ENCODE measurements around the gene CADM2.
"Not testable (repeated sequence)": the region's sequence is repeated elsewhere in the genome, so short reads cannot be mapped to it uniquely, and the experiment has no call there.

CADM2 gene

DNA sequence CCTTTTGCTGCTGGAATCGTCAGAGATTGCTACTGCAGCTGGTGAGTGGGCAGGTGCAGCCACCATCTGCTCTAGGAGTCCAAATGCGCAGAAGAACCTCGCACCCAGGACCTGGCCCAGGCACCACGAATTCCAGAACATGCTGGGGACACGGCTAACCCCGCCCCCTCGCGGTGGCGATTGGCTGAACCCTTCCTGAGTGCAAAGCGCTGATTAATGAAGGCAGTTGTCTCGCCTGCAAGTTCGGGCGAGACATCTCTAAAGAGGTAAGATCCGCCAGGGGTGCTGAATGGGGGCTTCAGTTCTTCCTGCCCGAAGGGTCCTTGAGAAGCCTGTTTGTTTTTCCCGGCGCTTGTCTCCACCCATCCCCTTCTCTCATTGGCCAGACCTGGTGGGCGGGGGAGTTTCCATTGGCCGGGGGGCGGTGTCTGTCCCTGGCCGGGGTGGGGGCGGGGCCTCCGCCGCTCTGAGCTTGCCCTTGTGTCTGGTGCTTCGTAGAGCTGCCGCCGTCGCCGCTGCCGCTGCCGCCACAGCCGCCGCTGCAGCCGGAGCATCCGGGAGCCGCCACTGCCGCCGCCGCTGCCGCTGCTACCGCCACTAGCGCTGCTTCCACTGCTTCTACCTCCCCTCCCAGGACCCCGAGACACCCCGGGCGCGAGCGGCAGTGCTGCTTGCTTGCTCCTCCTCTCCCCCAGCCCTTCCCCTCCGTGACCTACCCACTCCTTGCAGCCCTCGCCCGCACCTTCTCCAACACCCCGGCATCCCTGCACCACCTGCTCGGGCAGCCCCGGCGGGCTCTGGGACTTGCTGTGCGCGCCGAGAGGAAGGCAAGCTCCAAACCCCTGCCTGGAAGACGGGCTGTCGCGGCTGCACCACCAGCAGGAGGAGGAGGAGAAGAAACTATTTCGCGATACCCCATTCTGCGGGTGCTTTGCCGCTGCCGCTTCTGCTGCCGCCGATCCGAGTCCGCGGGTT, at the start of gene CADM2:
Gene CADM2, plus strand, starts transcription at position 495 of the 975 bp plus-strand sequence.
- DNase-seq, result peak; percentile 84

DNA sequence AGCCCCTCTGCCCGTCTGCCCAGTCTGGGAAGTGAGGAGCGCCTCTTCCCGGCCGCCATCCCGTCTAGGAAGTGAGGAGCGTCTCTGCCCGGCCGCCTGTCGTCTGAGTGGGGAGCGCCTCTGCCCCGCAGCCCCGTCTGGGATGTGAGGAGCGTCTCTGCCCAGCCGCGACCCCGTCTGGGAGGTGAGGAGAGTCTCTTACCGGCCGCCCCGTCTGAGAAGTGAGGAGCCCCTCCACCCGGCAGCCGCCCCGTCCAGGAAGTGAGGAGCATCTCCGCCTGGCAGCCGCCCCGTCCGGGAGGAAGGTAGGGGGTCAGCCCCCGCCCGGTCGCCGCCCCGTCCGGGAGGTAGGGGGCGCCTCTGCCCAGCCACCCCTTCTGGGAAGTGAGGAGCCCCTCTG, 40.2 kb upstream of the CADM2 start:
- not testable (repeated sequence) for DNase-seq

DNA sequence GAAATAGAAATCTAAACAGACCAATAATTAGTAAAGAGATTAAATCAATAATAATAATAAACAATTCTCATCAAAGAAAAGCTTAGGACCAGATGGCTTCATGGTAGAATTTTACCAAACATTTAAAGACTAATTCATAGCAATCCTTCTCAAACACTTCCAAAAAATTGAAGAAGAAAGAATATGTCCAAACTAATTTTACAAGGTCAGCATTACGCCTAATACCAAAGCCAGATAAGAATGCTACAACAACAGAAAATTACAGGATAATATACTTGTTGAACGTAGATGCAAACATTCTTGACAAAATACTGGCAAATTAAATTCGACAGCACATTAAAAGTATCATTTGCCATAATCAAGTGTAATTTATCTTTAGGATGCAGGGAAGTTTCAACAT, 36.1 kb upstream of the CADM2 start:
- no peak for DNase-seq

DNA sequence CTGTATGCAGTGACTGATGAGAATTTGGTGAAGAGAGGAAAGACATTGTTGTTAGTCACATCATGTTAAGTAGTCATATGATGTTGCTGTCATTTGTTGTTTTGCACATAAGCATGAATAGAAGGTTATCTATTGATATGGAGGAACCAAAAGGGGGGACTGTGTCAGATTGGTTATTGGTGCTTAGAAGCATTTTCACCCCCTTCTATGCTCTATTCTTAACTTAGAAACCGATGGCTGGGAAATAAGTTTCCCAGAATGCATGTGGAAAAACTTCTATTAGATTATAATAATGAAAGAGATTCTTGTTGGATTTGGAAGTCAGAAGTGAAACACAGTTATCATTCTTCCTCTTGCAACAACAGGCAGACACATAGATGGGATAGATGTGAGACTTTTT, 33.2 kb upstream of the CADM2 start:
- no peak for DNase-seq

DNA sequence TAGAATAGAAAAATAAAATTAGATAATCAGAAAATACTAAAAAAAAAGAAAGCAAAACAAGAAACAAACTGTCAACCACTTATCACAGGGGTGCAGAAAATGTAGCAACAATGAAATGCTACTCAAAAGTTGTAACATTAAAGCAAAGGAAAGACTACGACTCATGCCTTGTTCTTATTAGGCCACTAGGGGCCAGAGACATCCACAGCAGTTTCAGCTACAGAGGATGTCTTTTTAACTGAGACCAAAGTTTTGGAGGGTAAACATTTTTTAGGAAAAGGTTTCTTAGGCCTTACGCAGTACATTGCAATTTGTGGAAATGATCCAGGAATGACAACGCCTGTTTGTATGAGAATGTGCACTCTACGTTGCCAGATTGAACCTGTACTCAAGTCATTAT, 15.4 kb upstream of the CADM2 start:
- no peak for DNase-seq

DNA sequence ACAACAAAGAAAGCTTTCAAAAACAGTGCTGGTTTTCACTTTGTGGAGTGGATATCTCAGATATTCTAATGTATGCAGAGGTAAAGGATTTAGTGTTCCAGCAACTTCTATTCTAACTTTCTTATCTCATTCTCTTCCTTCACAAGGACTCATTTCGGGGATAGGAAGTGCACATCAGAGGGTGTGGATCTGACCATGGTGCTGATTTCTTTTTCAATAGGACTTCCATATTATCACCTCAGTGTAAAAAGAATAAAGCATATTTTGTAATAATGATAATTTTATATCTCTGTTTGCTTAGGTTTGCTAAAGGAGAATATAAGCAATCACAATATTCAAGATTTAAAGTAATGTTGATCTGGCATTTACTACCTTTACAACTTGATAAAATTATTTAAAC, 12.5 kb upstream of the CADM2 start:
- no peak for DNase-seq

DNA sequence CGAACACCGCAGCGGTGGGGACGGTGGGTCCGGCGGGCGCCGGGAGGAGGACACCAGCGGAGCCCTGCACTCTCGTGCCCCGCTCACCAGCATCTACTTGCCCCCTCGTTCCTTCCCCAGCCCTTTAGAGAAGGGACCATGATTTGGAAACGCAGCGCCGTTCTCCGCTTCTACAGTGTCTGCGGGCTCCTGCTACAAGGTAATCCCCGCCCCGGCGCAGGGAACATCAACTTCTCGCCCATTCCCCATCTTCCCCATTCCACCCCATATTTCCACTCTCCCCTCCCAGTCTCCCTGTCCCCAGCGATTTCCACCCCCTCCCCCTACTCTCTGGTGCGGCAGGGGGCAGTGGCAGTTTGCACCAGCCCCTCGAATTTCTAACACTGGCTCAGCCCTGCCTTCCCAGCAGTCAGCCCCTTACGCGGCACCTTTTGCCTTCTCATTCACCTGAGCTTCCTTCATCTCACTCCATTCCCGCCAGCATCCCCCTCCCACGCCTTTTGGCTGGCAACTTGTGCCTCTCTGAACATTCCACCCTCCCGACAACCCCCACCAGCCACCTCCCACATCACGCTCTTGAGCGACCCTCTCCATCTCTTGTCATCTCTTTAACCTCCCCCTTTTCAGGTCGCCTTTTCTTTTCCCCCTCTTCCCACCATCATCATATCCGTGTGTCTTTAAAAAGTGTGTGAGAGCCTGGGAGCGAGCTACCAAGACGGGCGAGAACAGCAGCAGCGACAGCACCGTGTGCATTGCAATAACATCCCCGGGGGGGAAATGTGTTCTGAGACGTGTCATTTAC, 882 bp downstream of the CADM2 start:
- peak; percentile 38 for DNase-seq

DNA sequence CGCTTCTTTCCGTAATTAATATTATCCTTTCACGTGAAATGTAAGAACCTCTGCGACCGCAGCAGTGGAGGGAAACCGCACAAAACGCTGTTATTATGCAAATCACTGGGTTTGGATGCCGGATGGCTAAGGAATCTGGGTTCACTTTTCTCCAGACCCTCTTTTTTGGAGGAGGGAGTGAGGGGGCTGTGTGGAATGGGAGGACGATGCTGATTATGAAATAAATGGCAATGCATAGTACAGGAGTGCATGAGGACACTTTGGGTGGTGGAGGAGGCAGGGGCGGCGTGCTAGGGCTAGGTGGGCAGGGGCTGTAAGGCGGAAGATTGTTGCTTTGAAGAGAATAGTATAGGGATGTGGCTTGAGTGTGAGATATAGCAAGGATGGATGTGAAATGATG, 1.8 kb downstream of the CADM2 start:
- no peak for DNase-seq

DNA sequence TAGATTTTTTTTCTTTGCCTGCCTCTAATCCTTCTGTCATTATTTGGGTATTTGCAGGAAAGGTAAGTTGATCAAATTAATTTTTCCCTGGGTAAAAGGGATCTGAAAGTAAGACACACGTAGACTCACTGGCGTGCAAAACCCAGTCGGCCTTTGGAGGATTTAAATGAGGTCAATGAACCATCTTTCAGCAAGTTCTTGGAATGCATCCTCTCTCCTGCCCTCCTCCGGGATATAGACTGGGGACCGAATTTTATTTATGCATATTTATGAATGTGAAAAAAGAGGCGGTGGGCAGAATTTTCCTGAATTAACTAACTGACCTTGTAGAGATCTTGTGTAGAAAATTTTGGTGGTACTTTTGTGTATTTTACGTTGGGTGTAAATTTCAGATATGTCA, 2.2 kb downstream of the CADM2 start:
- no peak for DNase-seq

DNA sequence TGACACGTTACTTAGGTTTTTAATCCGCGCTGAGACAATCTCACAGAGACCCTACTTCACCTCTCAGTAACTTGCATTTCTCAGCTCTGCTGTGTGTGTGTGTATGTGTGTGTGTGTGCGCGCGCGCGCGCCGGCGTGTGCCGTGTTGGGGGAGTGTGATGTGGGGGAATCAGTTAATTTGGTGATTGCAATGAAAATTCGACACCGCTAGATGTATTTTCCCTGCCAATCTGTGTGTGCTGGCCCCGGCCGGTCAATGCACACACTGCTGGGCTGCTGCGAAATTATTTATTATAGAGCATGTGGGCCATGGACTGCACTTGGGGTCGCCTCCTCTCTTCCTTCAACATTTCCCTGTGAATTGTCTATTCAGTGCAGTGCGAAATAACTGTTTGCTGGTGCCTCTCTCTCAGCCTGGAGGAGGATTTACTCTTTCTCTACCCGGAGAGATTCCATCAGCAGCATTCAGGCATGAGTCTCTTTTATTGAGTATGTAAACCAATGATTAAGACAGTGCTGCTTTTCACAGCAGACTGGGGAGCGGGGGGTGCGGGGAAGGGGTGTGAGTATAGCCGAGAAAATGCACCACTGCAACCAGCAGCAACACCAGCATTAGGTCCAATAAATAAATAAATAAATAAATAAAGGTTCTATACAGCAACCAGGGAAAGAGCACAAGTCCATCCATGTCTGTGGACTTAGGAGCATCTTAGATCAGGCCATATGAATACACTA, 2.9 kb downstream of the CADM2 start:
- no peak for DNase-seq

DNA sequence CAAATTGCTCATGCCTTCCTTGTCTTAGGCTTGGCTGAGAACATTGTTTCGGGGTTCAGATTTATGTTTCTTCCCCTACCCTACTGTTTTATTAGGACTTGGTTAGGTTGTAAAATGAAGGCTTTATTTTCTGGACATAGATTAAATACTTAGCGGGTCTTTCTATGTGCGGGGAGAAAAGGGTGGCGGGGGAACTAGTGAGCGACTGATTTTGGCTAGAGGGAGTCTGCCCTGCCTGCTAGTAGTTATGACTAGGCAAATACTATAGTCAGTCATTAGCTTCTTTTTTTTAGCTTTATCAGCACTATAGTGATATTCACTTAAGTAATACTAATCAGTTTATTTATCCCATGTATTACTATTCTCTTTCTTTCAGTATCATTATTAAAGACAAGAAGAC, 3.6 kb downstream of the CADM2 start:
- no peak for DNase-seq

DNA sequence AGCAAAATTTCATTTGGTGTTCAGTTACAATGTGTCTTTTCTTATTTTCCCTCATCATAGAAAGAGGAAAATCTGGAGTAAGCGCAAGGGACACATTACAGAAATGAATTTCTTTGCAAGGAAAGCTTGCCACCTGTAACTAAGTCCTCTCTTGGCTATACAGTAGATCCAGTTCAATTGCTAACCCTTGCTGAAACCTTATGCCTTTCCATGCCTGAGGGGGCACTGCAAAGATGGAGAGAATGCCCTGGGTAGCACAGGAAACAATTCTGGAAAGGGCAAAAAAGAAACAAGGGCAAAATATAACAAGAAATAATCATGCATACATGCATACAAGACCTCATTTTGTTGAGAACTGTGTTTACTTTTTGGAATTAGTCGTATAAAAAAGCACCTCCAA, 4.3 kb downstream of the CADM2 start:
- DNase-seq, result no peak

DNA sequence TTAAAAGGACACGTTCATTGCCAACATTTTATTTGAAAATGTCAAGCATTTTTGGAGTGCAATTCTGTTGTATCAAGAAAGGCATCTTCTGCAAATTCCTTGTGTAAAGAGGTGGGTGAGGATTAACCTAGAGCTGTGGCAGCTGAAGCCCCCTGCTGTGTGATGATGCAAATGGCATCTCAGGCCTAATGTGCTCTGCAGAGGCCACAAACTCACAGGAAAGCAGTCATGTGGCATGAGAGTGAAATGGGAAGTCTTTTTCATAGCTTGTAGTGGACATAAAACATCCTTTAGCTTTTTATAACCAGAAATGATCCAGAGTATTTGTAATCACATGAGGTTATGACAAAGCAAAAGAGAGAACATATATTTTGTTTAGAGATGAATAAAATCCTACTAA, 6.4 kb downstream of the CADM2 start:
- DNase-seq, result peak; percentile 49

DNA sequence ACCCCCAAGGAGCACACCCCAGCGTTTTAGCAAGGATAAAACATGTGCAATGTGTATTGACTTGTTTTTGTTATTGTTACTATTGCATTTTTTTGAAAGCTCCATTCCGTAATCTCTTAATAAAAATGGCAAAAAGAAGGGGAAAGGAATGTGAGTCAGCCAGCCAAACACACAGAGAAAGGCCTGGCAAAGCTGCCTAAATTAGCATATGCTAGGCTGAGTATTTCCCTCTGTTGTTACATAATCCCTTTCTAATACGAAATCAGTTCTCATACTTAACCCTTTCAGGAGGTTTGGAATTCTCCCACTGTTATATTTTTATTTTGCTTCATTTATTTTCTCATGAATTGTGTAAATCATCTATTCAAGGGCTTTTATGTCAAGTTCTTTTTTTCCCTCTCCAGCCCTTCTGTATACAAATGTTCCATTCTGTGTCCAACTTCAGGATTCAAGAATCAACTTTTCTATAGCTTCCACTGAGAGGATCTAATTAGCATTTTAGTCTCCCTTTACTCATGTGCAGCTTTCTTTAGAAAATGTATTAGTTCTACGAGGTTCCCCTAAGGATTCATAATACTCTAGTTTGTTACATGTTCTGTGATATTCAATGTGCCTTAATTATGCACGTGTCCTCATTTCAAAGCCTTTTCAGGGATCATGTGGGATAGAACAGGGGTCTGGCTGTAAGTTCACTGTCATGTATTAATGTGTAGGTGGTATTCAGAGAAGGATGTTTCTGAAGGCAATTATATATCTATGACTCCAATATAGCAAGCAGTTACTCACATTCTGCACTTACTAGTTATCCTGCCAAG, 9.2 kb downstream of the CADM2 start:
- no peak for DNase-seq

DNA sequence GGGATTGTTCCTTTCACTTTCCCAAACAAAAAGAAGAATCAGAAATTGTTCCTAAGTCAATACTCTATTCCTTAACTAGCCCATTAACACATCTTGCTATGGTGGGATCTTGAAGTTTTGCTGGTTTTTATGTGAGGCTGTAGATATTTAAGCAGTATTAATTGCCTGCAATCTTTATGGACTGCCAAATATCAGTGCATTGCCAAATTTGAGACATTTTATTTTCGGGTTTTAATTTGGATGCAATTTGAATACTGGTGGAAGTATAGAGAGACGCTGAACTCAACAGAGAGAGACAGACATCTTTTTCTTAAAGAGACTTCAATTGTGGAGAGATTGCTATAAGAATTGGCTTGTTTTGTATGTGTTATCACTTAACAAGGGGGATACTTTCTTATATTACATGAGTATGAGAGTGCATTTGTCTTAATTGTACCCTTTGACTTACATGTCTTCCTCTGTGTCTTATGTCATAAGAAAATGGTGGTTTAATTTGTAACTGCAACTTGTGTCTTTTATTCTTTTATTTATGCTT, 10.0 kb downstream of the CADM2 start:
- no peak for DNase-seq

DNA sequence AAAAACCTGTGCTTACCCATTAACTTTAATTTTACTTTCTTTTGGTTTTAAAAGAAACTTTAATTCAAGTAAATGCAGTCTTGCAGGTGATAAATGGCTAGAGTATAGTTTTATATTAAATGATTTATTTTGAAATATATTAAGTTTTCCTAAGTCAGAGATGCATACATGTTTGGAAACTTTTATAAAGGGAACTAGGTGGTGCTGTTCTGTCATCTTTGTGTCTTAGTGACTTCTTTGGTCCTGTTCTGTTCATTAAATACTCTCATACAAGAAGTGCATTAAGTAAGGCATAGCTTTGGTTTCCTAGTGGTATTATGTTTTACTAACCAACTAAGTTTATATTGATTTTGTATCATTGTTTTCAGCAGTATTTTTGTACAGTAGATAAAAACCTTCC, 15.6 kb downstream of the CADM2 start:
- DNase-seq, result peak; percentile 1

DNA sequence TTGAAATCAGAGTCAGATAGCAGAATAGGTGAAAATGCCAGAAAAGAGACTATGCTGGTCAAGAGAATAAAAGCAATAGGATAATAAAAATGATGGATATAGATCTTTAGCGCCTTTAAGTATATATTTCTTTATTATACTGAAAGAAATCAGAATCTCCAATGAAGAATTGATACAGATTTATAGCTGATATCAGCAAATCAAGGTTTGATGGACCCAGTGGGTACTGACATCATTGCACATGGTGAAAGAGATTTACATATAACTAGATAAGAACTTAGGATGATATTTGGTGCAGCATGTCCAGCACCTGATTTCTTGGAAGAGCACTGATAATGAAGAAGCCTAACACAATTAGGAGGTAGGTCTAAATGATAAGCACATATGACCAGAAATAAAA, 18.2 kb downstream of the CADM2 start:
- no peak for DNase-seq

DNA sequence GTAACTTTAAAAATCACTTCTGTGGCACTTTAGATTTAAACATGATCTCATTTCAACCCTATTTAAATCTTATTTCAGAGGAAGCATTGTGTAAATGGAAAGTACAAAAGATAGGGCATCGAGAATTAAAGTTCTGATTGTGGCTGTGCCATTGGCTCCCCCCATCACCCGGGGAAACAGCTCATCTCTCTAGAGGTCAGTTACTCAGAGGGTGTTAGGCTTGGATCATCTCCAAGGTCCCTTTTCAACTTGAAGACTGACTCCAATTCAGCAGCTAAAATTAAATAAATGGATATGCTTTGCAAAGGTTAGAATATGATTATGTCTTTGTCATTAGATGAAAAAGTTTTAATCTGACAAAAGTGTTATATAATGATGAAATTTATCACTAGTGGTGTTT, 20.1 kb downstream of the CADM2 start:
- no peak for DNase-seq

DNA sequence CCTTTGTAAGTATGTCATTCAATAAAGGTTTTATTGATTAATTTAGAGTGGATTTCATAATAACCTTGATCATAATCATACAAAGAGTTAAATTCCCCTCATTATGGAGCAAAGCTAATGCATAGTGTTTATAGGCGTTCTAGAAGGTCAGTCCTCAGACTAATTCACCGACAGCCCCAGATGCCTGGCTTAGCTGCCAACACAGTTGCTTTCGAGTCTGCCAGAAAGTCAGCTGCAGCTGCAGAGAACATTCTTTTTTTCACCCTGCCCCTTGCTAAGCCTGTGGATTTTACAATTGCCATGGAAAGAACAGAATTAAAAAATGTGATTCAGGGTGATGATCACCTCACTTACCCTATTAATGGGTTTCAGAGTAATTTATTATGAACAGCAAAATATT, 21.2 kb downstream of the CADM2 start:
- DNase-seq, result no peak

DNA sequence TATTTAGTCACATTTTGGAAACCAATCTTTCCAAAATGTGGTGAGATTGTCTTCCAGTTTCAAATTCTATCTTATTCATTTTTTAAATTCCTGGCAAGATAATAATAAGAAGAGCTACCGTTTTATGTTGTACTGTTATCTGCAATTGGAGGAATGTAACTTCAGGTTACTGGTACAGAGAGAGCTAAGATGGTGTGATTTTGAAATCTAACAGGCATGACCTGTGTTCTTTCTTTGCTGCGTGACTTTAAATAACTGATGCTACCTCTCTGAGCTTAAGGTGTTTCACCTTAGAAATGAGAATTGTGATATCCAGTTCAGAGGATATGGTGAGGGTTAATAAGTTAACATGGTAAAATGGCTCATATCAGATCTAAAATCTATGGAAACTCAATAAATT, 21.7 kb downstream of the CADM2 start:
- no peak for DNase-seq

DNA sequence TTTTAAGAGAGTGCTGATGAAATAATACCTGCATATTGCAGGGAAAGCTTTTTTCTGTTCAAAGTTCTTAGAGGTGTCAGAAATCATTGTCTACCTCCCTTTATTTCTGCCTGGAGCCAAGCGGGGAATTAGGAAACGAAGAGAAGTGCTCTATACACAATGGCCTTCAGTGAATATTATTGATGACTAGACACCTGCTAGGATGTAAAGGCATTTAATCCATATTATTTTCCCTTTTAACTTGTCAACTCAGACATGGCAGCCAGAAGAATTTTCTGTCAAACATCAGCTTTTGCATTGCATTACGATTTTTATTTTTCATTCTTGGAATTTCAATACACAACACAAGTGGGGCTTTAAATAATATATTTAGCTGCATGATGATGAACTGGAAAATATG, 24.7 kb downstream of the CADM2 start:
- DNase-seq, result no peak

DNA sequence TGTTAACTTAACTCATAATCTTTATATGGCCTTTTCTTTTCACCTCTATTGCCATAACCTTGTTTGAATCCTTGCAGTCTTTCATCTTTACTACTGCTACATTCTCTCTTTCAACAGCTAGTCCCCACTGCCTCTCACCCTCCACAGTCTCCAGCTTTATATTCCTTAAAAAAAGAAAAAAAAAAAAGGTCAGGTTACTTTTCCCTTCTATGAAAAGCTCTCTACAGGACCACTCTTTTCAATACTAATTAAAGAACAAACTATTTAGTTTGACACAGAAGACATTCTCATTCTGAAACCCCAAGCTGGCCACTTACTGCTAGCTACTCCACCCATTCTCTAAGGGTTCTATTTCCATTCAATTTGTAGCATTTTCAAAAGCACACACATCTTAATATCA, 25.6 kb downstream of the CADM2 start:
- DNase-seq, result no peak

Data from DMS53 (cell line).